H9 (cell line): ENCODE data around the gene RAB3C. TPM values are rescaled to one million over a fixed set of nuclear protein-coding genes. Genes with fewer than 3 reads are reported as not detected.

ENCODE experiments used
- DNase-seq: peaks from one replicate; pipeline ENCODE4 v3.0.0-alpha.2; 2017
- H2AFZ ChIP-seq: one replicate; pipeline ENCODE4 v1.6.1; 2013; ENCODE audit warnings: mild to moderate bottlenecking, low read length, control low read depth, moderate library complexity
- H2AK5ac ChIP-seq: 2 replicates; pipeline ENCODE4 v1.6.1; 2013; ENCODE audit warnings: low read length, control low read depth, mixed read lengths; ENCODE audit not compliant: insufficient read length
- H2BK120ac ChIP-seq: one replicate; pipeline ENCODE4 v1.6.1; 2013; ENCODE audit warnings: low read depth, mild to moderate bottlenecking, low read length, control low read depth, inconsistent platforms; ENCODE audit not compliant: poor library complexity, severe bottlenecking
- H2BK12ac ChIP-seq: 2 replicates; pipeline ENCODE4 v1.6.1; 2013; ENCODE audit warnings: low read length, control low read depth, mixed read lengths, low read depth; ENCODE audit not compliant: insufficient read length
- H2BK15ac ChIP-seq: 2 replicates; pipeline ENCODE4 v1.6.1; 2013; ENCODE audit warnings: low read depth, low read length, control low read depth
- H2BK20ac ChIP-seq: one replicate; pipeline ENCODE4 v1.6.1; 2013; ENCODE audit warnings: low read depth, mild to moderate bottlenecking, low read length, control low read depth, inconsistent platforms; ENCODE audit not compliant: poor library complexity, severe bottlenecking
- H2BK5ac ChIP-seq: 2 replicates; pipeline ENCODE4 v1.6.1; 2013; ENCODE audit warnings: low read length, control low read depth, mixed read lengths; ENCODE audit not compliant: insufficient read length
- H3K14ac ChIP-seq: 2 replicates; pipeline ENCODE4 v1.6.1; 2013; ENCODE audit warnings: low read length, control low read depth; ENCODE audit not compliant: insufficient read depth
- H3K18ac ChIP-seq: 2 replicates; pipeline ENCODE4 v1.6.1; 2013; ENCODE audit warnings: low read depth, mild to moderate bottlenecking, mixed read lengths, low read length, control low read depth; ENCODE audit not compliant: insufficient read length
- H3K23ac ChIP-seq: 2 replicates; pipeline ENCODE4 v1.6.1; 2013; ENCODE audit warnings: low read length, control low read depth, mixed read lengths, low read depth; ENCODE audit not compliant: insufficient read length
- H3K23me2 ChIP-seq: 2 replicates; pipeline ENCODE4 v1.6.1; 2013; ENCODE audit warnings: low read depth, mild to moderate bottlenecking, mixed read lengths, low read length, control low read depth; ENCODE audit not compliant: insufficient read length, poor library complexity, severe bottlenecking
- H3K27ac ChIP-seq: 2 replicates; pipeline ENCODE4 v1.5.1; 2013; ENCODE audit warnings: low read length, control low read depth, mixed read lengths, low read depth; ENCODE audit not compliant: insufficient read length
- H3K27me3 ChIP-seq: 2 replicates; pipeline ENCODE4 v1.6.1; 2013; ENCODE audit warnings: low read length, control low read depth, inconsistent platforms; ENCODE audit not compliant: insufficient read depth
- H3K4ac ChIP-seq: 2 replicates; pipeline ENCODE4 v1.6.1; 2013; ENCODE audit warnings: low read depth, mild to moderate bottlenecking, control low read depth, inconsistent platforms, low read length, moderate library complexity
- H3K4me1 ChIP-seq: 2 replicates; pipeline ENCODE4 v1.6.1; 2013; ENCODE audit warnings: low read length, control low read depth, inconsistent platforms; ENCODE audit not compliant: insufficient read depth
- H3K4me2 ChIP-seq: 2 replicates; pipeline ENCODE4 v1.6.1; 2013; ENCODE audit warnings: low read length, control low read depth, mixed read lengths; ENCODE audit not compliant: insufficient read length, insufficient read depth
- H3K56ac ChIP-seq: 2 replicates; pipeline ENCODE4 v1.6.1; 2013; ENCODE audit warnings: low read depth, mild to moderate bottlenecking, mixed read lengths, low read length, control low read depth; ENCODE audit not compliant: insufficient read length
- H3K79me1 ChIP-seq: 2 replicates; pipeline ENCODE4 v1.6.1; 2013; ENCODE audit warnings: low read depth, mild to moderate bottlenecking, moderate library complexity, low read length, control low read depth, inconsistent platforms; ENCODE audit not compliant: insufficient read depth, poor library complexity, severe bottlenecking
- H3K79me2 ChIP-seq: 2 replicates; pipeline ENCODE4 v1.6.1; 2013; ENCODE audit warnings: low read length, control low read depth, inconsistent platforms; ENCODE audit not compliant: insufficient read depth
- H3K9ac ChIP-seq: 2 replicates; pipeline ENCODE4 v1.6.1; 2013; ENCODE audit warnings: low read length, control low read depth, mixed read lengths; ENCODE audit not compliant: insufficient read length; ENCODE audit errors: extremely low read depth
- H3K9me3 ChIP-seq: one replicate; pipeline ENCODE4 v1.6.1; 2013; ENCODE audit warnings: low read depth, low read length, inconsistent platforms; ENCODE audit not compliant: control insufficient read depth
- H3T11ph ChIP-seq: one replicate; pipeline ENCODE4 v1.6.1; 2013; ENCODE audit warnings: mild to moderate bottlenecking, low read length, control low read depth, inconsistent platforms
- H4K20me1 ChIP-seq: one replicate; pipeline ENCODE4 v1.6.1; 2013; ENCODE audit not compliant: control insufficient read depth, insufficient read length, insufficient read depth
- H4K5ac ChIP-seq: 2 replicates; pipeline ENCODE4 v1.6.1; 2013; ENCODE audit warnings: low read depth, mild to moderate bottlenecking, mixed read lengths, low read length, control low read depth; ENCODE audit not compliant: insufficient read length
- H4K8ac ChIP-seq: replicated peaks from 2 replicates; pipeline ENCODE4 v1.6.1; 2013; ENCODE audit warnings: low read length, control low read depth, mixed read lengths, low read depth; ENCODE audit not compliant: insufficient read length
- H4K91ac ChIP-seq: 2 replicates; pipeline ENCODE4 v1.6.1; 2013; ENCODE audit warnings: low read depth, mild to moderate bottlenecking, moderate library complexity, mixed read lengths, low read length, control low read depth; ENCODE audit not compliant: insufficient read length
- H3K27ac Mint-ChIP-seq, 3 experiments: 2 replicates in 2 of 3; 3 replicates in 1 of 3; pipeline ENCODE4 v1.8.0; 2020 to 2021; ENCODE audit warnings: mixed read lengths in 3 of 3, mild to moderate bottlenecking in 1 of 3, moderate library complexity in 1 of 3
- H3K27me3 Mint-ChIP-seq: 2 replicates; pipeline ENCODE4 v1.8.0; 2021; ENCODE audit warnings: low read depth, mild to moderate bottlenecking, moderate library complexity, mixed read lengths
- H3K36me3 Mint-ChIP-seq, 3 experiments: 2 replicates in 2 of 3; 3 replicates in 1 of 3; pipeline ENCODE4 v1.8.0; 2020 to 2021; ENCODE audit warnings: low read depth in 3 of 3, mixed read lengths in 3 of 3; ENCODE audit not compliant: insufficient read depth in 1 of 3
- H3K4me1 Mint-ChIP-seq, 2 experiments: 2 replicates each; pipeline ENCODE4 v1.8.0; 2020; ENCODE audit warnings: mixed read lengths in 2 of 2
- H3K4me3 Mint-ChIP-seq, 2 experiments: 2 replicates in 1 of 2; 3 replicates in 1 of 2; pipeline ENCODE4 v1.8.0; 2020 to 2021; ENCODE audit warnings: mild to moderate bottlenecking in 2 of 2, mixed read lengths in 2 of 2, moderate library complexity in 1 of 2
- H3K9me3 Mint-ChIP-seq, 2 experiments: 2 replicates in 1 of 2; 3 replicates in 1 of 2; pipeline ENCODE4 v1.8.0; 2020; ENCODE audit warnings: mild to moderate bottlenecking in 2 of 2, mixed read lengths in 2 of 2, moderate library complexity in 1 of 2
- WGBS: extraction: QIAGEN DNeasy Blood & Tissue Kit; methylation state at CpG from one replicate; pipeline ENCODE4 v1.1.7; 2013; ENCODE audit warnings: missing lambda C conversion rate, low lambda C conversion rate, mixed read lengths; ENCODE audit not compliant: insufficient read length; ENCODE audit errors: extremely low coverage; 5-methylcytosine and 5-hydroxymethylcytosine counted together
- total RNA-seq: library from RNA; stranded (reverse); gene quantifications from 2 replicates; pipeline ENCODE4 v1.2.1, GENCODE V29; 2021
- TF ChIP-seq, protein P1 (sequence below): fragments of 200-600 bp; sonication (generic); conservative IDR thresholded peaks from 3 replicates; pipeline ENCODE4 v1.8.0; 2021; ENCODE audit warnings: antibody characterized with exemption, mild to moderate bottlenecking

The RAB3C gene
- total RNA-seq, 1 experiment from 2014 or later = 16.3 TPM

- H3K27me3 ChIP-seq = no peaks in the 10 kb centered on the region
- H3K27me3 Mint-ChIP-seq = no peaks in the 10 kb centered on the region
- H3K4ac ChIP-seq = no peak overlapping the region
- no peaks in the 10 kb centered on the region for H3K23me2 ChIP-seq
- H3K14ac ChIP-seq = no peak overlapping the region
- no CpG with 5 or more reads among the region's 4 CpGs for WGBS
- H2BK12ac ChIP-seq = no peak overlapping the region
- no peak overlapping the region for H2BK20ac ChIP-seq
- H3K79me1 ChIP-seq = no peaks in the 10 kb centered on the region
- no peak overlapping the region for H3K18ac ChIP-seq
- no peak for DNase-seq
- H3K27ac ChIP-seq = no peak overlapping the region
- no peaks in the 10 kb centered on the region for H3K79me2 ChIP-seq
- H3T11ph ChIP-seq = no peak overlapping the region
- H3K4me1 ChIP-seq = no peaks in the 10 kb centered on the region
- H3K4me3 Mint-ChIP-seq = no peak overlapping the region
- H4K8ac ChIP-seq = no peak overlapping the region
- H4K20me1 ChIP-seq = no peaks in the 10 kb centered on the region
- no peak overlapping the region for H4K5ac ChIP-seq
- no peak overlapping the region for H3K9ac ChIP-seq
- no peak overlapping the region for H3K27ac Mint-ChIP-seq
- H3K4me1 Mint-ChIP-seq = peaks cover 0 to 5% of the 10 kb centered on the region in 2 experiments; a peak in 1 of 4 replicates
- no peak overlapping the region for H4K91ac ChIP-seq
- no peaks in the 10 kb centered on the region for H3K36me3 Mint-ChIP-seq
- H3K23ac ChIP-seq = no peak overlapping the region
- no peaks in the 10 kb centered on the region for H3K9me3 Mint-ChIP-seq
- TF ChIP-seq, protein P1, sequence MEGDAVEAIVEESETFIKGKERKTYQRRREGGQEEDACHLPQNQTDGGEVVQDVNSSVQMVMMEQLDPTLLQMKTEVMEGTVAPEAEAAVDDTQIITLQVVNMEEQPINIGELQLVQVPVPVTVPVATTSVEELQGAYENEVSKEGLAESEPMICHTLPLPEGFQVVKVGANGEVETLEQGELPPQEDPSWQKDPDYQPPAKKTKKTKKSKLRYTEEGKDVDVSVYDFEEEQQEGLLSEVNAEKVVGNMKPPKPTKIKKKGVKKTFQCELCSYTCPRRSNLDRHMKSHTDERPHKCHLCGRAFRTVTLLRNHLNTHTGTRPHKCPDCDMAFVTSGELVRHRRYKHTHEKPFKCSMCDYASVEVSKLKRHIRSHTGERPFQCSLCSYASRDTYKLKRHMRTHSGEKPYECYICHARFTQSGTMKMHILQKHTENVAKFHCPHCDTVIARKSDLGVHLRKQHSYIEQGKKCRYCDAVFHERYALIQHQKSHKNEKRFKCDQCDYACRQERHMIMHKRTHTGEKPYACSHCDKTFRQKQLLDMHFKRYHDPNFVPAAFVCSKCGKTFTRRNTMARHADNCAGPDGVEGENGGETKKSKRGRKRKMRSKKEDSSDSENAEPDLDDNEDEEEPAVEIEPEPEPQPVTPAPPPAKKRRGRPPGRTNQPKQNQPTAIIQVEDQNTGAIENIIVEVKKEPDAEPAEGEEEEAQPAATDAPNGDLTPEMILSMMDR = no peak
- H2BK5ac ChIP-seq = no peak overlapping the region
- no peak overlapping the region for H2AK5ac ChIP-seq
- no peak overlapping the region for H2AFZ ChIP-seq
- no peaks in the 10 kb centered on the region for H3K9me3 ChIP-seq
- H3K56ac ChIP-seq = no peak overlapping the region
- H2BK120ac ChIP-seq = no peak overlapping the region
- no peak overlapping the region for H3K4me2 ChIP-seq
- no peak overlapping the region for H2BK15ac ChIP-seq
Observed at GRCh38 chr5:58816181-58816731, 233.4 kb downstream of the RAB3C start.
